Activated naive CD4-positive, alpha-beta T cell (primary cell): ENCODE measurements around the gene LDLRAD3.

Source experiments
- DNase-seq, 4 experiments: peaks; one replicate each; lab custom pipeline; 2025; lab: John Stamatoyannopoulos, UW

LDLRAD3 gene

DNA sequence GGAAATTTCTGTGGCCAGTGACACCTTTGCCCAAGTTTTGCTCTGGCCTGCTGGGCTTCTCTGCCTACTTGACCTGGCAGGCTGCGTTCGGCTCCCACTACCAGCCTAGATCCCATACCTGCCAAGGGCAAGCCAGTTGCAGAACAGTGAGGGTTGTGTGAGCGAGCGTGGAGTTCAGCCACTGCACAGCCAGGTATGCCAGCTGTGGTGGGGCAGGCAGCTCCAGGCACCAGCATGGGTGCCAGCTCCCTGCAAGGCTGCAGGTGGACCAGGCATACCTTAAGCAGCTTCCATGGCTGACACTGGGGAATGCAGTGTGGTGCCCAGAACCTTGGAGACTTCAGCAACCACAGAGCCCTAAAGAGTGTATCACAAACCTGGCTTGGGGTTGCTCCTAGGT lies 133.5 kb downstream of the LDLRAD3 start:
- DNase-seq: no peak

DNA sequence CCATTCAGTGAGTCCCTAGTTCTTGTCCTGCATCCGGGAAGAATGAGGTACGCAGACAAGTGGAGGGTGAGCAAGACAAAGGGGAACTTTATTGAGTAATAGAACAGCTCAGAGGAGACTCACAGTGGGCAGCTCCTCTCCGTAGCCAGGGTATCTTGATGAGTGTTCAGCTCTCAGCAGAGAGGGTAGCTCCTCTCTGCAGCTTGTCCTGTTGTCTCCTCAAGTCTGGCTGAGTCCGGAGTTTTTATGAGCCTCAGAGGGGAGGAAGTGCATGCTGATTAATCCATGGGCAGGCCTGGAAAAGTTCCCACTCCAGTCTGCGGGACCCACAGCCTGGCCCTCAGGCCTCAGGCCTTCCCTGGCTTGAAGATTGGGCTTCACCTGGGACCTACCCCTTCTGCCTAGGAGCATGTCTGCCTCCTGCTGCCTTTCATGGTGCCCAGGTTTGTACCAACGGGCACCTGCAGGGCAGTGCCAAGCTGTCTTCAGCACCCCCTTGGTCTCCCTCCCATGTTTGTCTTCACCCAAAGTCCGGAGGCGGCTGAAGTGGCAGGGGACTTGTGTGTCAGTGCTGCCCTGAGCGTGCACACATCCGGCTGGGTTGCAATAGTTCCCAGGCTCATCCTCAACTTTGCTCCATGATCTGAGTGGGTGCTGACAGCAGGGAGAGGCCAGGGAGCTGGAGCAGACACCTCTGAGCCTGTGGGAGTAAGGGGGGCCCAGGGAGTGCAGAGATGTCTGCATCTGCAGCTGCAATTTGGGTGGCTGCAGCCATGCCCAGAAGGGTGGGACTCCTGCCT lies 134.2 kb downstream of the LDLRAD3 start:
- no peak for DNase-seq

DNA sequence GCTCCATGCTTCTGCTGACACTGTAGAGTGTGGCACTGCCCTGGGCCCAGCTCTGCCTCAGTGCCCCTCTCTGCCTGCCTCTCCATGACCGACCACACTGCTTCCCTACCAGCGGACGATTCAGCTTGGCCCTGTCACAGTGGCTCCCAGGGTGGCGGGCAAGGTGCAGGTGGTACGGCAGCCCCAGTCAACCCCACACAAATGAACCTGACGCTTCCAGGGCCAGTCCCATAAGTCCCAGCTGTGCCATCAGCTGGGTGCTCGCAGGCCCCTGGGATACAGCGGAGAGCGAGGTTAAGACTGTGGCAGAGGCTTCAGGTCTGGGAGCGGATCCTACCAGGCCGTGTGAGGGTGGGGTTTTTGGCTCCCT lies 134.8 kb downstream of the LDLRAD3 start:
- DNase-seq: no peak

DNA sequence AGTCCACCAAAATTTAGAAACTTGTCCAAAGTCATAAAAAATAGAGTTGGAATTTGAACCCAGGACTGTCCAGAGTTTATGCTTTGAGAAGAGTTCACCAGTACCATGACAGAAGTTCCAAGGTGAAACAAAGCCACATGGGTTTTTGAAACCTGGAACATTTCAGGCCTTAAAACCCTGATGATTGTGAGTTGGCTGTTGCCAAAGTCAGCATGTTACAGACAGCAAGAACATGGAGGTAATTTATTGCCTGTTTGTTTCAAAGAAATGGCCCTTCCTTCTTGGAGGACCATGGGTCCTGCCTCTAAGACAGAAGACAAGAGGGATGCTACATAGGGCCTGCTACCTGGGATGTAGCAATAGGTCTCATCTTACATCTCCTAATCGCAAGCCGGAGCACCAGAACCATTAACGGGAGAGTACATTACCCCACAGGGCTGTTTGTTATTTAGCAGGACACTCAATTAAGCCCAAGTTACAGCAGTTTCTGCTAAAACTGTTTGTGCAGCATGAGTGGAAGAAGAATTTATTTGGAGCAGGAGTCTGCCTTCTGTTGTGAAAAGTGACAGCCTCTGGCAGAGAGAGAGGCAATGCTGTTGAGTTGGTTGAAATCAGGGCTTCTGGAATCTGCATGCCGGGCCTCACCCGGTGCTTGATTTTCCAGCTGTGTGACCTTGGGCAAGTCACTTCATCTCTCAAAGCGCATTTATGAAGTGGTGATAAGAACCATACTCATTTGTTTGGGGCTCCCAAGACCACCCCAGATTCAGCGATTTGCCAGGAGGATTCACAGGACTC lies 136.2 kb downstream of the LDLRAD3 start:
- no peak for DNase-seq

DNA sequence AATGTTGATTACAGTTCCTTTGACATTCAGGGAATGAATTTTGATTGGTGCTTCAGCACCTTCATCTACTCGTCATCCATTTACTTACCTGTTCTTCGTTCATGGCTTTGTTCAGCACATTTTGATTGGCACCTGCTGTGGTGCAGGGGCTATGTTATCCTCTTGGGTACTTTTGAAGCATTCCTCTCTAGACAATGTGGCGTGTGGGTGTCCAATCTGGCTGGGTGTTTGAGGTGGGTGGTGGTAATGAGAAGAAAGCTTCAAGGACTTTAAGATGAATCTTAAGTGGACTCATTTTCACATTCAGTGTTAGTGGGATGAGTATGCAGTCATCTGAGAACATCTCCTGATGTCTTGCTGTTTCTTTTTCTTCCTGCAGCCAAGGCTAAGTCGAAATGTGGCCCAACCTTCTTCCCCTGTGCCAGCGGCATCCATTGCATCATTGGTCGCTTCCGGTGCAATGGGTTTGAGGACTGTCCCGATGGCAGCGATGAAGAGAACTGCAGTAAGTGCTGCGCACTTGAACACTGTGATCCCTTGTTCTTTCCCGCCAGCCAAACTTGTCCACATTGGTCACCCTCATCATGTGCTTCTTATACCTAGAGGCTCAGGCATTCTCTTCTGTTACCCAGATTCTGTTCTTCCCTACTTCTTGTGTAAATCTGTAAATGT lies 137.5 kb downstream of the LDLRAD3 start:
- no peak for DNase-seq

DNA sequence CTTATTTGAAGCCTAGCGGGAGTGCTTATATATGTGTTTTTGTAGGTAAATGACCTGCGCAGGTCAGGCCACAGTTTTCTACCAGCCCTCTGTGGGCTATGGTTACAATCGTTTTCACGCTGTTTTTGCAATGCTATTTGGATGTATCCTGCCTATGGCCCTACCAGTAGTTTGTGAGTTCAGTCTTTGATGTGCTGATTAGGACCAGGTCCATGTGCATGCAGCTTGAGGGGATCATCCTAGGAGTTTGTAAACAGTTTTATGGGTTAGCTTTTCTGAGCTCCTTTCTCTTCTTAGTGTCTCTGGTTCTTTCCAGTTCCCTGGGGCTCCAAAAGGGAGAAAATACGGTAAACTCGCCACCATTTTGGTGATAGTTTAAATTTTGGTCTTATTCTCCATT lies 142.5 kb downstream of the LDLRAD3 start:
- no peak for DNase-seq

DNA sequence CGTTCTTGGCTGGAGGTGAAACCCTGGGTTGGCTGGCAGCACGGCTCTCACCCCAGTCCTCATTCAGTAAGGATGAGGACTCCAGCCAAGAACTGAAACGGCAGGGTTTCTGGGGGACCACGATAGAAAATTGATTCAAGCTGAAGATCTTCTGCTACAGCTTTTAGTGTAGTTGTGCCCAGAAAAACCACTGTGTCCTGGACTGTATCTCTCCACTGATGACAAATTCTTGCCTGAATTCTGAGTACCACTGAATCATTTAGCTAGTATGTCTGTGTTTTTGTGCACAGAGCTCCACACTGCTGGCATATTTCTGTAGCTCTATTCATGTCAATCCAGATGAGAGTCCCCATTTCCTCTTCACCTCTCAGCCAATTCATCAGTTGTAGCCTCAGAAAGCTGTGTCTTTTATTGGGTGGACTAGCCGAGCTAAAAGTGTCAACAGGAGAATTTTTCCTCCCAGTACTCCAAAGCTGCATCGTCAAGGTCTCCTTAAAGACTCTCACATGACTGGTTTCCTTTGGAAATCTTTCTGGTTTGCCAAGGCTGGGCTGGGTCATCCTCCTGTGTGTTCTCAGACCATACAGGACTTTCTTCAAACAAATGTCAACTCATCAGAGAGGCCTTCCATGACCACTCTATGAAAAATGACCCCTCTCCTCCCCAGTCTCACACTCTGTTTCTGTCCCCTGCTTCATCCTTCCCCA lies 144.6 kb downstream of the LDLRAD3 start:
- no peak for DNase-seq

DNA sequence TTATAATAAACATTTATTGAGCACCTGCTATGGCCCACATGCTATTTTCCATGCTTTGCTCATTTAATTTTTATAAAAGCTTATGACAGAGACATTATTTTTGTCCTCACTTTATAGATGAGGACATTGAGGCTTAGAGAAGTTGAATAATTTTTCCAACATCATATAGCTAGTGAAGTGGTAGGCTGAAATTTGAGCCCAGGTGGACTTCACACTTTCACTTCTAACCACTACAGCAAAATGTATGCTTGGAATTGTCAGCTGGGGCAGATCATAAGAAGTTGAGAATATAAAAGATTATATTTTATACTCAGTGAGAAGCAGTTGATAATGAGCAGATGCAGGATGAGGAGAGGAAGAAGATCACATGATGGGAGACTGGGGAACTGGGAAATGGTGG lies 146.1 kb downstream of the LDLRAD3 start:
- DNase-seq: no peak

- no peak for DNase-seq
These were observed 146.7 kb downstream of the LDLRAD3 start for GRCh38 chr11:36090356-36091109.

- DNase-seq: no peak
These were observed 147.5 kb downstream of the LDLRAD3 start for GRCh38 chr11:36091256-36091811.

GRCh38 chr11:36092314-36093030 lies 148.6 kb downstream of the LDLRAD3 start:
- DNase-seq: no peak

DNA sequence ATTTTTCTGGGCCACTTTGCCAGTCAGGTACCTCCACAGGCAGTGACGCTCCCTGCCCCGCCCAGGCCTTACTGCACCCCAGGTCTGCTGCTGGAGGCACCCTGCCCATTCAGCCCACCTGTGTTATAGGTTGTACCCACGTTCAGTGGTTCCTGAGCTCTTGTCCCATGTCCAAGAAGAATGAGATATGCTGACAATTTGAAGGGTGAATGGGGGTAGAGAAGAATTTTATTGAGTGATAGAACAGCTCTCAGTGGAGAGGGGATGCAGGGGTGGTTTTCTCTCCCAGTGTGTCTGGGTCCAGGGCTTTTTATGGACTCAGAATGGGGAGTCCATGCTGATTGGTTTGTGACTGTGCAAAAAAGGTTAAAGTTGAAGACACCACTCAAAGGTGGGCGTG lies 149.7 kb downstream of the LDLRAD3 start:
- DNase-seq: no peak

- no peak for DNase-seq
These were observed 150.3 kb downstream of the LDLRAD3 start for GRCh38 chr11:36094164-36094563.

GRCh38 chr11:36095716-36096115 lies 151.9 kb downstream of the LDLRAD3 start:
- no peak for DNase-seq

DNA sequence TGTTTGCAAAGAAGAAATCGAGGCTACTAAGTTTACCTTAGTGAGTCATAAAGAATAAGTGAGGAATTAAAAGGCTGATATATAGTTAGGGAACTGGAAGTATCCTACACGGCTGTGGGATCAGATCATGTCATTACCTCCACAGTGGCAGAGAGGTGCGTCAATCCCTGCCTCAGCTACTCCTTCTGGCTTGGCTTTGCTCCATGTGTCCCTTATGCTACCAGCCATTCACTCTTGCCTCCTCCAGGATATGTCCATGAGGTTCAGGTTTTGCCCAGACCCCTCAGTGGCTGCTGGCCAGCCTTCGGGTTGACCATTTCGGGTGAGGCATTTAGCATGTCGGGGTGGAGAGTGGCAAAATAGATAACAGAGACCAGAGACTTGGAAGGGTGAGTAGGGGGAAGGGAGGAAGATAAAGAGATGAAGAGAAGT lies 153.4 kb downstream of the LDLRAD3 start:
- no peak for DNase-seq

DNA sequence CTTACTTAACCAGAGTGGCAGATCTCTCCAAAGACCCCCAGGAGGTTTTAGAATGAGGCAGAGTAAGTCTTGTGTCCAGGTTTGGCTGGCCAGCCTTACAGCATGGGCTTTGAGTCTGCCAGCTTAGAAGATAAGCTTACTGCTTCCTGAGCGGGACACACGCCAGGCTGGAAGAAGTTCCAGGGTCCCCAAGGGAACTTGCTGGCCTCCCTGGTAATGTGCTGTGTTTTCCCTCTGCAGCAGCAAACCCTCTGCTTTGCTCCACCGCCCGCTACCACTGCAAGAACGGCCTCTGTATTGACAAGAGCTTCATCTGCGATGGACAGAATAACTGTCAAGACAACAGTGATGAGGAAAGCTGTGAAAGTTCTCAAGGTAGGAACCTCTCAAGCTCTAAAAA lies 154.2 kb downstream of the LDLRAD3 start:
- no peak for DNase-seq

GRCh38 chr11:36098853-36099375 lies 155.1 kb downstream of the LDLRAD3 start:
- DNase-seq: no peak

DNA sequence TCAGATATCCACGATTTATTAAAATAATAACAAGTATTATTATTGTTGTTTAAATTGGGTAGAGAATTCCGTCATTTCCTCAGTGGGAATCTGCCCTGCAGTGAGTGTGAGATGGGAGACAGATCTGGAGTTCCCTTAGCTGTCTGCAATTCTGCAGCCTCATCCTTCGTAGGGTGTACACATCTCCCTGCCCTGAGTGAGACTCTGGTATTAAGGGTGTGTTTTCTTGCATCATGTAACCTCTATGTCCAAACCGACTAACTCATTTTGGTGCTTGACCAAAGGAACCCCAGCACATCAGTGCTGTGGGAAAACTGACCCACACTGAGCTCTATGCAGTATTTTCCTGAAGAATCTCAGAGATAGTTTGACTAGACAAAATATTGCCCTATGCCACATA lies 157.6 kb downstream of the LDLRAD3 start:
- no peak for DNase-seq

DNA sequence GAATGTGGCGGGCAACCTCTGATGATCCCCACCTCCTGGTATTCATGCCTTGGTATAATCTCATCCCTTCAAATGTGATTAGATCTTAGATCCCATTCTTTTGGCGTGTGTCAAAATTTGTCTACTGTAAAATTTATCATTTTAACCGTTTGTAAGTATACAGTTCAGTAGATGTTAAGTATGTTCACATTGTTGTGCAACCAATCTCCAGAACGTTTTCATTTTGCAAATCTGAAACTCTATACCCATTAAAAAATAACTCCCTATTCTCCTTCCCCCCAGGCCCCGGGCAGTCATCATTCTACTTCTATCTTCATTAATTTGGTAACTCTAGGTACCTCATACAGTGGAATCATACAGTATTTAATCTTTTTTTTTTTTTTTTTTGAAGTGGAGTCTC lies 159.0 kb downstream of the LDLRAD3 start:
- no peak for DNase-seq

- no peak for DNase-seq
These were observed 160.2 kb downstream of the LDLRAD3 start for GRCh38 chr11:36103933-36104530.
